H9 (cell line): ENCODE results near the gene SORD. TPM values are rescaled to one million over a fixed set of nuclear protein-coding genes. Genes with fewer than 3 reads are reported as not detected.
"Not testable (repeated sequence)": the region's sequence is repeated elsewhere in the genome, so short reads cannot be mapped to it uniquely, and the experiment has no call there.

Experiments
- DNase-seq: peaks from one replicate; pipeline ENCODE4 v3.0.0-alpha.2; 2017
- H2AFZ ChIP-seq: one replicate; pipeline ENCODE4 v1.6.1; 2013; ENCODE audit warnings: mild to moderate bottlenecking, low read length, control low read depth, moderate library complexity
- H2AK5ac ChIP-seq: 2 replicates; pipeline ENCODE4 v1.6.1; 2013; ENCODE audit warnings: low read length, control low read depth, mixed read lengths; ENCODE audit not compliant: insufficient read length
- H2BK120ac ChIP-seq: one replicate; pipeline ENCODE4 v1.6.1; 2013; ENCODE audit warnings: low read depth, mild to moderate bottlenecking, low read length, control low read depth, inconsistent platforms; ENCODE audit not compliant: poor library complexity, severe bottlenecking
- H2BK12ac ChIP-seq: 2 replicates; pipeline ENCODE4 v1.6.1; 2013; ENCODE audit warnings: low read length, control low read depth, mixed read lengths, low read depth; ENCODE audit not compliant: insufficient read length
- H2BK15ac ChIP-seq: 2 replicates; pipeline ENCODE4 v1.6.1; 2013; ENCODE audit warnings: low read depth, low read length, control low read depth
- H2BK20ac ChIP-seq: one replicate; pipeline ENCODE4 v1.6.1; 2013; ENCODE audit warnings: low read depth, mild to moderate bottlenecking, low read length, control low read depth, inconsistent platforms; ENCODE audit not compliant: poor library complexity, severe bottlenecking
- H2BK5ac ChIP-seq: 2 replicates; pipeline ENCODE4 v1.6.1; 2013; ENCODE audit warnings: low read length, control low read depth, mixed read lengths; ENCODE audit not compliant: insufficient read length
- H3K14ac ChIP-seq: 2 replicates; pipeline ENCODE4 v1.6.1; 2013; ENCODE audit warnings: low read length, control low read depth; ENCODE audit not compliant: insufficient read depth
- H3K18ac ChIP-seq: 2 replicates; pipeline ENCODE4 v1.6.1; 2013; ENCODE audit warnings: low read depth, mild to moderate bottlenecking, mixed read lengths, low read length, control low read depth; ENCODE audit not compliant: insufficient read length
- H3K23ac ChIP-seq: 2 replicates; pipeline ENCODE4 v1.6.1; 2013; ENCODE audit warnings: low read length, control low read depth, mixed read lengths, low read depth; ENCODE audit not compliant: insufficient read length
- H3K23me2 ChIP-seq: 2 replicates; pipeline ENCODE4 v1.6.1; 2013; ENCODE audit warnings: low read depth, mild to moderate bottlenecking, mixed read lengths, low read length, control low read depth; ENCODE audit not compliant: insufficient read length, poor library complexity, severe bottlenecking
- H3K27ac ChIP-seq: 2 replicates; pipeline ENCODE4 v1.5.1; 2013; ENCODE audit warnings: low read length, control low read depth, mixed read lengths, low read depth; ENCODE audit not compliant: insufficient read length
- H3K27me3 ChIP-seq: 2 replicates; pipeline ENCODE4 v1.6.1; 2013; ENCODE audit warnings: low read length, control low read depth, inconsistent platforms; ENCODE audit not compliant: insufficient read depth
- H3K4ac ChIP-seq: 2 replicates; pipeline ENCODE4 v1.6.1; 2013; ENCODE audit warnings: low read depth, mild to moderate bottlenecking, control low read depth, inconsistent platforms, low read length, moderate library complexity
- H3K4me1 ChIP-seq: 2 replicates; pipeline ENCODE4 v1.6.1; 2013; ENCODE audit warnings: low read length, control low read depth, inconsistent platforms; ENCODE audit not compliant: insufficient read depth
- H3K4me2 ChIP-seq: 2 replicates; pipeline ENCODE4 v1.6.1; 2013; ENCODE audit warnings: low read length, control low read depth, mixed read lengths; ENCODE audit not compliant: insufficient read length, insufficient read depth
- H3K56ac ChIP-seq: 2 replicates; pipeline ENCODE4 v1.6.1; 2013; ENCODE audit warnings: low read depth, mild to moderate bottlenecking, mixed read lengths, low read length, control low read depth; ENCODE audit not compliant: insufficient read length
- H3K79me1 ChIP-seq: 2 replicates; pipeline ENCODE4 v1.6.1; 2013; ENCODE audit warnings: low read depth, mild to moderate bottlenecking, moderate library complexity, low read length, control low read depth, inconsistent platforms; ENCODE audit not compliant: insufficient read depth, poor library complexity, severe bottlenecking
- H3K79me2 ChIP-seq: 2 replicates; pipeline ENCODE4 v1.6.1; 2013; ENCODE audit warnings: low read length, control low read depth, inconsistent platforms; ENCODE audit not compliant: insufficient read depth
- H3K9ac ChIP-seq: 2 replicates; pipeline ENCODE4 v1.6.1; 2013; ENCODE audit warnings: low read length, control low read depth, mixed read lengths; ENCODE audit not compliant: insufficient read length; ENCODE audit errors: extremely low read depth
- H3K9me3 ChIP-seq: one replicate; pipeline ENCODE4 v1.6.1; 2013; ENCODE audit warnings: low read depth, low read length, inconsistent platforms; ENCODE audit not compliant: control insufficient read depth
- H3T11ph ChIP-seq: one replicate; pipeline ENCODE4 v1.6.1; 2013; ENCODE audit warnings: mild to moderate bottlenecking, low read length, control low read depth, inconsistent platforms
- H4K20me1 ChIP-seq: one replicate; pipeline ENCODE4 v1.6.1; 2013; ENCODE audit not compliant: control insufficient read depth, insufficient read length, insufficient read depth
- H4K5ac ChIP-seq: 2 replicates; pipeline ENCODE4 v1.6.1; 2013; ENCODE audit warnings: low read depth, mild to moderate bottlenecking, mixed read lengths, low read length, control low read depth; ENCODE audit not compliant: insufficient read length
- H4K8ac ChIP-seq: replicated peaks from 2 replicates; pipeline ENCODE4 v1.6.1; 2013; ENCODE audit warnings: low read length, control low read depth, mixed read lengths, low read depth; ENCODE audit not compliant: insufficient read length
- H4K91ac ChIP-seq: 2 replicates; pipeline ENCODE4 v1.6.1; 2013; ENCODE audit warnings: low read depth, mild to moderate bottlenecking, moderate library complexity, mixed read lengths, low read length, control low read depth; ENCODE audit not compliant: insufficient read length
- H3K27ac Mint-ChIP-seq, 3 experiments: 2 replicates in 2 of 3; 3 replicates in 1 of 3; pipeline ENCODE4 v1.8.0; 2020 to 2021; ENCODE audit warnings: mixed read lengths in 3 of 3, mild to moderate bottlenecking in 1 of 3, moderate library complexity in 1 of 3
- H3K27me3 Mint-ChIP-seq: 2 replicates; pipeline ENCODE4 v1.8.0; 2021; ENCODE audit warnings: low read depth, mild to moderate bottlenecking, moderate library complexity, mixed read lengths
- H3K36me3 Mint-ChIP-seq, 3 experiments: 2 replicates in 2 of 3; 3 replicates in 1 of 3; pipeline ENCODE4 v1.8.0; 2020 to 2021; ENCODE audit warnings: low read depth in 3 of 3, mixed read lengths in 3 of 3; ENCODE audit not compliant: insufficient read depth in 1 of 3
- H3K4me1 Mint-ChIP-seq, 2 experiments: 2 replicates each; pipeline ENCODE4 v1.8.0; 2020; ENCODE audit warnings: mixed read lengths in 2 of 2
- H3K4me3 Mint-ChIP-seq, 2 experiments: 2 replicates in 1 of 2; 3 replicates in 1 of 2; pipeline ENCODE4 v1.8.0; 2020 to 2021; ENCODE audit warnings: mild to moderate bottlenecking in 2 of 2, mixed read lengths in 2 of 2, moderate library complexity in 1 of 2
- H3K9me3 Mint-ChIP-seq, 2 experiments: 2 replicates in 1 of 2; 3 replicates in 1 of 2; pipeline ENCODE4 v1.8.0; 2020; ENCODE audit warnings: mild to moderate bottlenecking in 2 of 2, mixed read lengths in 2 of 2, moderate library complexity in 1 of 2
- WGBS: extraction: QIAGEN DNeasy Blood & Tissue Kit; methylation state at CpG from one replicate; pipeline ENCODE4 v1.1.7; 2013; ENCODE audit warnings: missing lambda C conversion rate, low lambda C conversion rate, mixed read lengths; ENCODE audit not compliant: insufficient read length; ENCODE audit errors: extremely low coverage; 5-methylcytosine and 5-hydroxymethylcytosine counted together
- total RNA-seq: library from RNA; stranded (reverse); gene quantifications from 2 replicates; pipeline ENCODE4 v1.2.1, GENCODE V29; 2021

The SORD gene
- total RNA-seq, 1 experiment from 2014 or later = 35.2 TPM

DNA sequence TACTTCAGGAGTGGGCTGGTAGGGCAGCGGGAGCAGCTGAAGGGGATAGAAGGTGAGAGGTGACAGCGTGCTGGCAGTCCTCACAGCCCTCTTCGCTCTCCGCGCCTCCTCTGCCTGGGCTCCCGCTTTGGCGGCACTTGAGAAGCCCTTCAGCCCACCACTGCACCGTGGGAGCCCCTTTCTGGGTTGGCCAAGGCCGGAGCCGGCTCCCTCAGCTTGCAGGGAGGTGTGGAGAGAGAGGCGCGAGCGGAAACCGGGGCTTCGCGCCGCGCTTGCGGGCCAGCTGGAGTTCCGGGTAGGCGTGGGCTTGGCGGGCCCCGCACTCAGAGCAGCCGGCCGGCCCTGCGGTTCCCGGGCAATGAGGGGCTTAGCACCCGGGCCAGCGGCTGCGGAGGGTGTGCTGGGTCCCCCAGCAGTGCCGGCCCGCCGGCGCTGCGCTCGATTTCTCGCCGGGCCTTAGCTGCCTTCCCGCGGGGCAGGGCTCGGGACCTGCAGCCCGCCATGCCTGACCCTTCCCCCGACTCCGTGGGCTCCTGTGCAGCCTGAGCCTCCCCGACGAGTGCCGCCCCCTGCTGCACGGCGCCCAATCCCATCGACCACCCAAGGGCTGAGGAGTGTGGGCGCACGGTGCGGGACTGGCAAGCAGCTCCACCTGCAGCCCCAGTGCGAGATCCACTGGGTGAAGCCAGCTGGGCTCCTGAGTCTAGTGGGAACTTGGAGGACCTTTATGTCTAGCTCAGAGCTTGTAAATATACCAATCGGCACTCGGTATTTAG, 11.8 kb downstream of the SORD start:
- not testable (repeated sequence) for H3K27me3 ChIP-seq, H3K56ac ChIP-seq, H4K91ac ChIP-seq, H3K4me1 Mint-ChIP-seq, H3K27me3 Mint-ChIP-seq, H3K9me3 Mint-ChIP-seq, H4K8ac ChIP-seq, H2BK12ac ChIP-seq, H3K23ac ChIP-seq, H3K4ac ChIP-seq, H3K4me1 ChIP-seq, H3K79me2 ChIP-seq, H3K27ac Mint-ChIP-seq, H2BK5ac ChIP-seq, H3K9me3 ChIP-seq, H3K4me2 ChIP-seq, H3K27ac ChIP-seq, H3K18ac ChIP-seq, H2AFZ ChIP-seq, H2AK5ac ChIP-seq, H3T11ph ChIP-seq, H2BK15ac ChIP-seq, H3K14ac ChIP-seq, H2BK20ac ChIP-seq, H3K9ac ChIP-seq, H4K20me1 ChIP-seq, H3K4me3 Mint-ChIP-seq, H4K5ac ChIP-seq, H2BK120ac ChIP-seq, H3K79me1 ChIP-seq, H3K23me2 ChIP-seq
- H3K36me3 Mint-ChIP-seq = peaks cover 16 to 29% (median 25%) of the 10 kb centered on the region in 3 experiments
- no CpG with 5 or more reads among the region's 56 CpGs for WGBS
- peak; percentile 37 for DNase-seq
